Measurements from ENCODE around the gene PHYH. TPM values are rescaled to one million over a fixed set of nuclear protein-coding genes. Genes with fewer than 3 reads are reported as not detected.
A peak's percentile ranks its signal among the peaks of the same experiment; 100 is the strongest.
"Not testable (repeated sequence)": the region's sequence is repeated elsewhere in the genome, so short reads cannot be mapped to it uniquely, and the experiment has no call there.

The PHYH gene
- total RNA-seq, 1 donor from 2014 or later, result 19.9 TPM

DNA sequence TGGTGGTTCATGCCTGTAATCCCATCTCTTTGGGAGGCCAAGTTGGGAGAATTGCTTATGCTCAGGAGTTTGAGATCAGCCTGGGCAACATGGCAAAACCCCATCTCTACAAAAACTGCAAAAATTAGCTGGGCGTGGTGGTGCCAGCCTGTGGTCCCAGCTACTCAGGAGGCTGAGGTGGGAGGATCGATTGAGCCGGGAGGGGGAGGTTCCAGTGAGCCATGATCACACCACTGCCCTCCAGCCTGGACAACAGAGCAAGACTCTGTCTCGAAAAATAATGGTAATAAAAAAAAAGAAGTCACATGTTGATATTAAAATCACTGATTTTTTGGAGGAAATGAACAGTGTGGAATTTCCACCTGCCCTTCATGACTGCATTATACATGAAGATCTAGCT lies 15.8 kb downstream of the PHYH start:
- Mint-ChIP-seq H3K9me3 (ENCODE audit: low read depth) (no peaks in the 10 kb centered on the region), H3K4me1 (ENCODE audit: low read depth) (peaks cover 4% of the 10 kb centered on the region), H3K27me3 (no peaks in the 10 kb centered on the region), H3K27ac (no peak overlapping the region), H3K4me3 (ENCODE audit: low read depth) (no peak overlapping the region), H3K36me3 (ENCODE audit: insufficient read depth) (peaks cover 10% of the 10 kb centered on the region)
- TF ChIP-seq CTCF (IDR thresholded peaks at IDR 0.05; ENCODE audit: unreplicated experiment), result no peak
- no peak for DNase-seq (ENCODE audit: low spot score, unreplicated experiment)

- H3K9me3 Mint-ChIP-seq (ENCODE audit: low read depth); H3K27me3 Mint-ChIP-seq; H3K27ac Mint-ChIP-seq; DNase-seq (ENCODE audit: low spot score, unreplicated experiment); H3K4me1 Mint-ChIP-seq (ENCODE audit: low read depth); H3K36me3 Mint-ChIP-seq (ENCODE audit: insufficient read depth); H3K4me3 Mint-ChIP-seq (ENCODE audit: low read depth): not testable (repeated sequence)
Observed at GRCh38 chr10:13282348-13282747, 17.5 kb downstream of the PHYH start.

DNA sequence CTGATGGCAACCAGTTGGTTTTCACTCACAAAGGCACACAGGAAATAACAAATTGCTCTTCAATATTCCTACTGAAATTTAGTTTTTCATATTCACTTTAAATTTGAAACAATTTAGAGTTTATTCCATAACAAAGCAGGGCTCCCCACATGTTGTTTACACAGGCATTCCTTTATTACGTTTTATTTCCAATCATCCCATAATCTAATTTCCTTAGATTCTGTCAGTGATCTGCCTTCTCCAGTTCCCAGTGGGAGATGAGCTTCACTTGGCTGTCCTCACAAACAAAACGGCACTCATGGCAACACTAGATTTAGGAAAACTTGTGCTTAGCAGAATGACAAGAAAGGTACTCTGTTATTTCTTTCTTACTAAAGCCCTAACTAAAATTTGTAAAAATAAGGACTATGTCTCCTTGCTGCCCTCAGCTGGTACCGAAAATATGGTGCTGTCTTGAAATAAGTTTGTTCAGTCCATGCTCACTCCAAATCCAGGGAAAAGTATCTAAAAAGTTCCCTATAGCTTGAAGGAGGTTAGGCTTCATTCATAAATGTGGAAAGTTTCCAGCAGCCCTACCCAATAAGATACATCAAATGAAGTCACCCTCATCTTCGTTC lies 23.0 kb downstream of the PHYH start:
- peaks cover 4% of the 10 kb centered on the region for H3K36me3 Mint-ChIP-seq (ENCODE audit: insufficient read depth)
- no peak for DNase-seq (ENCODE audit: low spot score, unreplicated experiment)
- H3K9me3 Mint-ChIP-seq (ENCODE audit: low read depth), result no peaks in the 10 kb centered on the region
- H3K27ac Mint-ChIP-seq, result peak overlapping the region; percentile 27
- no peaks in the 10 kb centered on the region for H3K27me3 Mint-ChIP-seq
- no peak overlapping the region for H3K4me3 Mint-ChIP-seq (ENCODE audit: low read depth)
- H3K4me1 Mint-ChIP-seq (ENCODE audit: low read depth), result no peaks in the 10 kb centered on the region
- no peak for TF ChIP-seq CTCF (IDR thresholded peaks at IDR 0.05; ENCODE audit: unreplicated experiment)

DNA sequence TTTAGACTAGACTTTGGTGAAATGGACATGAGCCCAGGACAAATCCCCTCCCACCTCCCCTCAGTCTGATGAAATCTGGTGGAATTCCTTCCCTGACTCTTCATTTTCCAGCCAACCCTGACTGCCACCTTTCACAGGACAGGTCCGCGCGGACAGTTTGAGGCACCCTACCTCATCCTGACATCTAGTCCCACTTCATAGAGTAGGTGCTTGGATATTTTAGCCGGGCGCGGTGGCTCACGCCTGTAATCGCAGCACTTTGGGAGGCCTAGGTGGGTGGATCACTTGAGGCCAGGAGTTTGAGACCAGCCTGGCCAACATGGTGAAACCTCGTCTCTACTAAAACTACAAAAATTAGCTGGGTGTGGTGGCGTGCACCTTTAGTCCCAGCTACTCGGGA lies 23.7 kb downstream of the PHYH start:
- not testable (repeated sequence) for H3K27ac Mint-ChIP-seq; DNase-seq (ENCODE audit: low spot score, unreplicated experiment); H3K27me3 Mint-ChIP-seq; H3K4me3 Mint-ChIP-seq (ENCODE audit: low read depth); H3K9me3 Mint-ChIP-seq (ENCODE audit: low read depth); H3K36me3 Mint-ChIP-seq (ENCODE audit: insufficient read depth); H3K4me1 Mint-ChIP-seq (ENCODE audit: low read depth)

- peaks cover 2% of the 10 kb centered on the region for H3K36me3 Mint-ChIP-seq (ENCODE audit: insufficient read depth)
- H3K27me3 Mint-ChIP-seq, result no peaks in the 10 kb centered on the region
- no peak overlapping the region for H3K27ac Mint-ChIP-seq
- no peak overlapping the region for H3K4me3 Mint-ChIP-seq (ENCODE audit: low read depth)
- no peak for DNase-seq (ENCODE audit: low spot score, unreplicated experiment)
- TF ChIP-seq CTCF (IDR thresholded peaks at IDR 0.05; ENCODE audit: unreplicated experiment), result no peak
- peaks cover 8% of the 10 kb centered on the region for H3K4me1 Mint-ChIP-seq (ENCODE audit: low read depth)
- no peaks in the 10 kb centered on the region for H3K9me3 Mint-ChIP-seq (ENCODE audit: low read depth)
Observed at GRCh38 chr10:13272164-13272571, 27.7 kb downstream of the PHYH start.

- no peak overlapping the region for H3K4me3 Mint-ChIP-seq (ENCODE audit: low read depth)
- peak overlapping the region; percentile 44 for H3K27ac Mint-ChIP-seq
- H3K36me3 Mint-ChIP-seq (ENCODE audit: insufficient read depth), result peaks cover under 1% of the 10 kb centered on the region
- DNase-seq (ENCODE audit: low spot score, unreplicated experiment), result peak; percentile 27
- peaks cover 8% of the 10 kb centered on the region for H3K4me1 Mint-ChIP-seq (ENCODE audit: low read depth)
- H3K27me3 Mint-ChIP-seq, result no peaks in the 10 kb centered on the region
- no peaks in the 10 kb centered on the region for H3K9me3 Mint-ChIP-seq (ENCODE audit: low read depth)
- peak; percentile 60 for TF ChIP-seq CTCF (IDR thresholded peaks at IDR 0.05; ENCODE audit: unreplicated experiment)
Observed at GRCh38 chr10:13271552-13272163, 28.2 kb downstream of the PHYH start.
